GM12878 (cell line): Measurements from ENCODE around the gene FADS3.

Experiments used
- E2F8 ChIP-seq: fragments of 450-650 bp; IDR thresholded peaks from 2 replicates; pipeline ENCODE4 v1.6.1; 2018; ENCODE audit warnings: mild to moderate bottlenecking, low read depth, moderate library complexity; ENCODE audit not compliant: partially characterized antibody
- EP300 ChIP-seq, 2 experiments: fragments of 150-350 bp in 1 of 2; IDR thresholded peaks; 2 replicates each; pipeline ENCODE4 v1.6.1; 2011 to 2012; ENCODE audit warnings: low read depth in 2 of 2, low read length in 2 of 2, borderline replicate concordance in 1 of 2, improper control_type of control experiment in 1 of 2, inconsistent platforms in 1 of 2; ENCODE audit not compliant: control insufficient read depth in 1 of 2
- FOXM1 ChIP-seq: IDR thresholded peaks from 2 replicates; pipeline ENCODE4 v1.6.1; 2012; ENCODE audit warnings: low read depth, mild to moderate bottlenecking, inconsistent platforms, low read length, moderate library complexity
- POLR2A ChIP-seq: IDR thresholded peaks from 2 replicates; pipeline ENCODE4 v1.6.1; 2011; ENCODE audit warnings: low read depth, mild to moderate bottlenecking, low read length
- REST ChIP-seq: IDR thresholded peaks from 2 replicates; pipeline ENCODE4 v1.6.1; 2012; ENCODE audit warnings: mild to moderate bottlenecking, low read depth, low read length
- RFX5 ChIP-seq: IDR thresholded peaks from 2 replicates; pipeline ENCODE4 v1.6.1; 2011; ENCODE audit warnings: low read depth, low read length, improper control_type of control experiment
- SREBF2 ChIP-seq: IDR thresholded peaks from 2 replicates; pipeline ENCODE4 v1.6.1; 2012; ENCODE audit warnings: mild to moderate bottlenecking, low read length
- ZNF24 ChIP-seq: fragments of 450-650 bp; IDR thresholded peaks from 2 replicates; pipeline ENCODE4 v1.6.1; 2017; ENCODE audit warnings: antibody characterized with exemption, mild to moderate bottlenecking
- ZNF622 ChIP-seq: fragments of 450-650 bp; IDR thresholded peaks from 2 replicates; pipeline ENCODE4 v1.6.1; 2017; ENCODE audit warnings: mild to moderate bottlenecking, inconsistent platforms

GRCh38 chr11:61872935-61873565 is 18.3 kb downstream of the FADS3 start:
- TF ChIP-seq SREBF2 (no peak), FOXM1 (no peak), REST (no peak), POLR2A (no peak), ZNF622 (no peak), E2F8 (no peak), ZNF24 (no peak), EP300 (IDR thresholded peaks at IDR 0.05; ENCODE audit: borderline replicate concordance in 1 of 2, control insufficient read depth in 1 of 2, low read depth in 2 of 2, low read length in 2 of 2) (no peak), RFX5 (no peak)
